CD4-positive, alpha-beta T cell treated with Interleukin-6 at 100 ng/mL for 8 hours (primary cell): Measurements from ENCODE around the gene SASH1.
"Not testable (repeated sequence)": the region's sequence is repeated elsewhere in the genome, so short reads cannot be mapped to it uniquely, and the experiment has no call there.

Experiments
- DNase-seq: peaks from one replicate; pipeline ENCODE4 v3.0.0-alpha.2; 2020; ENCODE audit warnings: mixed read lengths, low spot score

SASH1 gene

GRCh38 chr6:148328876-148329555 is 13.6 kb upstream of the SASH1 start:
- no peak for DNase-seq

DNA sequence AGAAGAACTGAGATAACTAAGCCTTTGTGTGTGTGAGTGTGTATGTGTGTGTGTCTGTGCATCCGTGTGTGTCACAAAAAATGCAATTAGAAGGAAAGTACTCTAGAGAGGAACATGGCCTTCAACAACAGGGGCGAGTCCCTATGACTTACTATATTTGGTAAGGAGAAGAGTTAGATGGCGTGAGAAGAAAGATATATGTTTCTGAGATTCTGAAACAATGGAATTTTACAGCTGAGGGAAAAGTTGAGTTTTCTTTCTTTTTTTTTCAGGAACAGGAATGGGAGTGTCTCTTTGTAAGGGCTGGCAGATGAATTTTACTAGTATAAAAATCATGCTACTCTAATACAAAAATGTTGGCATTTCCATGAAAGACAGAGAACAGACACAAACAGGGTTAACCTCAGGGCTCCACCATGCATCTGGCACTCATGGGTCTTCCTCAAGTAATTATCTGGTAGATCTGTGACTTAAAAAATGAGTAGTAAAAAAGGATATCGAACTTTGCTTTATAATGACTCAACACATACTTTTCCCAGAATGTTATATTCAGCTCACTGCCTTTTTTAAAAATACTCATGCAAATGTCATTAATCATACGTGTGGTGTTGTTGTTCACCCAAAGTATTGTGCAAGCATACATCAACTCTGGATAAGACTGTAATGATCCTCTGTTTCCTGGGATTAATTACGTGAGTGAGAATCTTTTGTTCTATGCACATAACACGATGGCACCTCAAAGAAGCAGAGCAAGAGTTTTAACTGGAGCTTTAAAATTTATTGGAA is 12.8 kb upstream of the SASH1 start:
- no peak for DNase-seq

DNA sequence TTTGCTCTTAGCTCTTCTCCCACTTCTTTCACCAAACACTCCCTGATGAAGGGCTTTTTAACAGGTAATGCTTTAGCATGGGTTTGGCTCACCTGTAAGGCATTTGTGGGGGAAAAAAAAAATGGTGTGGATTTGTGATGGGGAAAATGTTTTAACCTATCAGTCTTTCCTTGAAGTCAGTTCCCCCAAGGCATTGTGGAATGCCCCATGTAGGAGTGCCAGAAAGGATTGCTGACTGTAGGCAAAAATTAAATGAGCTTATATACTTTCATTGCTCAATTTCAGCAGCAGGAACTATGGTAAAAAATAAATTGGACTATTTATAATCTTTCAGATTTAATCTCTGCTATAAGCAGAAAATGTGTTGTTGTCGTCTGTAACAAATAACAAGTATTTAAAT is 10.6 kb upstream of the SASH1 start:
- DNase-seq: no peak

GRCh38 chr6:148336901-148337300 is 5.7 kb upstream of the SASH1 start:
- DNase-seq: no peak

DNA sequence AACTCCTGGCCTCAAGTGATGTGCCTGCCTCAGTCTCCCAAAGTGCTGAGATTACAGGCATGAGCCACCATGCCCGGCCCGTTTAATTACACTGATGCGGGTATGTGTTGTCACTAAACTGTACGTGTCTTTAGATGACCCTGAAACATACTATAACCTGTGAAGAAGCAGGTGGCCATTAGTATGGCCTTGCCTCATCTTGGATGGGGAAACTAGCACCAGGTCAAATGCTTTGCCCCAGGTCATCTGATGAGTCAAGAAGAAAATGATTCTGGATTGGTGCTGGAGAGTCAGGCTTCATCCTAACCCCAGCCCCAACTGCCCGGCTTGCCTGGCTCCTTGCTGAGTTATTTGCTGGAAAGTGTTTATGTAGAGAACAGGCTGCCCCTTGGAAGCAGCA is 2.9 kb upstream of the SASH1 start:
- DNase-seq: no peak

- DNase-seq: no peak
Measured at GRCh38 chr6:148340586-148341297, 1.9 kb upstream of the SASH1 start.

- DNase-seq: no peak
Measured at GRCh38 chr6:148342100-148342349, 613 bp upstream of the SASH1 start.

DNA sequence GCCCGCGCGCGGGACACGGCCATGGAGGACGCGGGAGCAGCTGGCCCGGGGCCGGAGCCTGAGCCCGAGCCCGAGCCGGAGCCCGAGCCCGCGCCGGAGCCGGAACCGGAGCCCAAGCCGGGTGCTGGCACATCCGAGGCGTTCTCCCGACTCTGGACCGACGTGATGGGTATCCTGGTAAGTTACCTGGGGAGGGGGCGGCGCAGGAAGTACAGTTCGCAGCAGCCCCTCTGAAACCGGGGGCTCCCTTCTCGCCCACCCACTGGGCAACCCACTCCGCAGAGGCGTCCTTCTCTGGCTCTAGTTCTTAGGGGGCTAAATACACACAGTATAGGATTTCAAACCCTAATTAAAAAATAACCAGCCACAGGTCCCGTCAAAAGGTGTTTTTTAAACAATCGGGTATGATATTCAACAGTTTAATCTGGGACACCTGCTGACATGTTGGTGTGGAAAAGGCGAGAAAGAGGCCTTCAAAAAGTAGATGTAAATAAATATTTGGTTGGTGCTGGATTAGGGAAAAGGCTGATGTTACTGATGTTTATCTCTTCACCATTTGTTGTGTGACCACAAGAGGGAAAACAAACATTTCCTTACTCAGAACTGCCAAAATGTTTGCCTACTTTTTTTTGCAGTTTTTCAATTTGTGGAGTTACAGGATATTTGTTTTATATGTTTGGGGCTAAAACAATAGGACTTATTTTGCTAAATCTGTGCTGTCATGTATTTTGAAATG is 577 bp downstream of the SASH1 start:
- no peak for DNase-seq

DNA sequence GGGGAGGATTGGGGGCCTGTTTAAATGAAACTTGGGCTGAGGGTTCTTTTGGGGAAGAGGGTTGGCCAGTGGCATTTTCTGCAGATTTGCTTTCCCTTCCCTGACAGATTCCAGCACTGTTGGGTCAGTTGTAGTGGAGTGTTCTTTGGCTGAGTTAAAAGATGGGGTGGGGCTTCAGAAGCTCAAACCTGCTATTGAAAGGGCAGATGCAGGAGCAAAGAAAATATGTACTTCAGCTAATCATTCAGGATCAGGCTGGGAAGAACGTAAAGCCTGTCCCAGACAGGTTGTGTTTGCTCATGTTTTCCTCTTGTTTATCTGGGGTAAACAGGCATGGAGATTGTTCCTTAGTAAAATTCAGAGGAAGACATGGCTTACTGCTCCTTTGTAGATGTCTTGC is 2.5 kb downstream of the SASH1 start:
- DNase-seq: no peak

DNA sequence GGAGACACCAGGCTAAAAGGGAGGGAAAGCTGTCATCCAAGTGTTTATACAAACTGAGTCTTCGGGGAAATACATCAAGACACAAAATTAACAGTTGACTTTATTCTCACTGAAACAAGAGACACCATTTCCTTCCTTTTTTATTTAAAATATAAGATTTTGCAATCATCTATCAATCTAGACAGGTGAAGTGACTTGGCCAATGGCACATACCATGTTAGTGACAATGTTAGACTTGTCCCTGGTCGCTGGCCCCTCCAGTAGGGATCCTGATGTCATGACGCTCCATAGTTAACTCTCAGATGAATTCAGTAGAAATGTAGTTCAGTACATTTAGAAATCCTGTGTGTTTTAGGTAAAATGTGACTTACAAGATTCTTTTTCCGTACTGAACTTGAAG is 2.9 kb downstream of the SASH1 start:
- no peak for DNase-seq

GRCh38 chr6:148346681-148347440 is 4.2 kb downstream of the SASH1 start:
- DNase-seq: no peak

DNA sequence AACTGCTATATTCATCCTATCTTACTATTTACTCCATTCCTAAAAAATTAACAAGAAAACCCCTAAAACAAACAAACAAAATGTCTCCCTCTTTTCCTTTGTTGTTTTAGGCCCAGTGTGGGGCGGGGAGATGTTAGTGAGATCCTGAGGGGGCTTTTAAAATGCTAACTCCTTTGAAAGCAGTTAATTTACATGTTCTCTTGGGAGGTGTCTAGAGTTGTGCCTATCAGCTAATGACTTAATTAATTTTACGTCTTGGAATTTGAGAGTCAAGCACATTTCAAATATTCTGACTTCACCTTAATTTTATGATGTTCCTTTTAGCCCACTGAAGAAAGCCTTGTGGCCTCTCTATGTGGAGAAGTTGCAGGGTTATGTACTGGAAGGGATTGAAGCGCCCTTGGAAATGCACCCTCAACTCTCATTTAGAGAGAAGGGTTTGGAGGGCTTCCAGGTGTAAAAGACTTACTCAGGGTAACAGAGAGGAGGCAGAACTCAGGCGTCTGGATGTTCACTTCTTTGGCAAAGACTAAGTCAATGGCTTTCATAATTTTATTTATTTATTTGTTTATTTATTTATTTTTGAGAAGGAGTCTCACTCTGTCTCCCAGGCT is 4.9 kb downstream of the SASH1 start:
- DNase-seq: no peak

- DNase-seq: no peak
Measured at GRCh38 chr6:148348335-148348734, 5.7 kb downstream of the SASH1 start.

DNA sequence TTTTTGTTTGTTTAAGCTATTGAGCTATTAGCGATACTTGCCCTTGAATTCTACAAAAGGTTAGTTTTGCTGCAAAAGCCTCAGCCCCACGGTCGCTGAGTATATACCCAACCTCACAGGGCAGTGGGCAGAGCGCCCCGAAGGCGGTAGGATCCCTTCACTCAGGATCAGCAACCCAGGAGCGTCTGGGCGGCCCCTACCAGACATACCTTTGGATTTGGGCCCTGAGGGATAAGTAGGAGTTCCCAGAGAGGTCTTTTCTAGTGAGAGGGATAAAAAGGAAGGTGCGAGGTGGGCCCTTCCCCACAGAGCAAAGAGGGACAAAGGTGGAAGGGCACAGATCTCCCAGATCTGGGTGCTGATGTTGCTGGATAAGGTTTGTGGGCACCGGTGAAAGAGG is 6.1 kb downstream of the SASH1 start:
- no peak for DNase-seq

DNA sequence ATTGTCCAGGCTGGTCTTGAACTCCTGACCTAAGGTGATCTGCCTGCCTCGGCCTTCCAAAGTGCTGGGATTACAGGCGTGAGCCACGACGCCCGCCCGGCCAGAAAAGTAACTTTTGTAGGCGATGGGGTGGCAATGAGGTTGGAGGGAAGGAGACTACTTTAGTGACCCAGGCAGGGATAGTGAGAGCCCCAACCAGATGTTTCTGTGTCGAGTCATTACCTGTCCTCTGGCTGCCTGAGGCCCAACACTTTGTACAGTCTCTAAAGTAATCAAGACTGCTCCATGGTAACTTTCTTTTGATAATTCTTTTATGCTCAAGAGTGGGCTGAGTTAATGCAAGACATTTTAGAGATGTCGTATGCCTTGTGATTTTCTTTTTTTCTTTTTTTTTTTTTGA is 6.8 kb downstream of the SASH1 start:
- no peak for DNase-seq

DNA sequence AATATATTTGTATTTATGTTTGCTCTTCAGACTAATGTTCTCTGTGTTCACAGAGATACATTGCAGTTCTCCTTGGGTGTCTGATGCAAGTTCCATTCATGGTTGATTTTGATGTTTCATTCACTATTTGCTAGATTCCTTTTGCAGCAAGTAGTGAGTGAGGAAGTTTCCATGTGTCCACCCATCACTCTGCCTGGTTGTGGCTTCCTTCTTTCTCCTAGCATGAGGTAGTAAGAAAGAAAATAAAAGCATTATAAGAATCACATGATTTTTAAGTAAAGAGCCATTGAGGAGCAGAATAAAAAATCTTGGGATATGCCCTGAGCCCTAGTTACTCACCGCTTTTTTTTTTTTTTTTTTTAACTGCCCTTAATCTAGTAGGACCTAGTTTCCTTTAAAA is 8.7 kb downstream of the SASH1 start:
- no peak for DNase-seq

DNA sequence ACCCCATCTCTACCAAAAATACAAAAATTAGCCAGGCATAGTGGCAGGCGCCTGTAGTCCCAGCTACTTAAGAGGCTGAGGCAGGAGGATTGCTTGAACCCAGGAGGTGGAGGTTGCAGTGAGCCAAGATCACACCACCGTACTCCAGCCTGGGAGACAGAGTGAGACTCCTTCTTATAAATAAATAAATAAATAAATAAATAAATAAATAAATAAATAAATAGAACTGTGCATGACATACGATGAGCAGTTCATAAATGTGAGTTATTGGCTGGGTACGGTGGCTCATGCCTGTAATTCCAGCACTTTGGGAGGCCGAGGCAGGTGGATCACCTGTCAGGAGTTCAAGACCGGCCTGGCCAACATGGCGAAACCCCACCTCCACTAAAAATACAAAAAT is 9.8 kb downstream of the SASH1 start:
- DNase-seq: not testable (repeated sequence)

GRCh38 chr6:148358196-148358785 is 15.7 kb downstream of the SASH1 start:
- no peak for DNase-seq

DNA sequence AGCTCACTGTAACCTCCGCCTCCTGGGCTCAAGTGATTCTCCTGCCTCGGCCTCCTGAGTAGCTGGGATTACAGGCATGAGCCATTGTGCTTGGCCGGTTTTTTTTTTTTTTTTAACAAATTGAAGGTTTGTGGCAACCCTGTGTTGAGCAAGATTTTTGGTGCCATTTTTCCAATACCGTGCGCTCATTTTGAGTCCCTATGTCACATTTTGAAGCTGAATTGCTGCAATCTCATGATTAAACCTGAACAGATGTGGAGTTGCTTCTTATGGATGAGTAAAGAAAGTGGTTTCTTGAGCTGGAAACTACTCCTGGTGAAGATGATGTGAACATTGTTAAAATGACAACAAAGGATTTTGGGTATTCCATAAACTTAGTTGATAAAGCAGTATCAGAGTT is 16.6 kb downstream of the SASH1 start:
- DNase-seq: no peak

DNA sequence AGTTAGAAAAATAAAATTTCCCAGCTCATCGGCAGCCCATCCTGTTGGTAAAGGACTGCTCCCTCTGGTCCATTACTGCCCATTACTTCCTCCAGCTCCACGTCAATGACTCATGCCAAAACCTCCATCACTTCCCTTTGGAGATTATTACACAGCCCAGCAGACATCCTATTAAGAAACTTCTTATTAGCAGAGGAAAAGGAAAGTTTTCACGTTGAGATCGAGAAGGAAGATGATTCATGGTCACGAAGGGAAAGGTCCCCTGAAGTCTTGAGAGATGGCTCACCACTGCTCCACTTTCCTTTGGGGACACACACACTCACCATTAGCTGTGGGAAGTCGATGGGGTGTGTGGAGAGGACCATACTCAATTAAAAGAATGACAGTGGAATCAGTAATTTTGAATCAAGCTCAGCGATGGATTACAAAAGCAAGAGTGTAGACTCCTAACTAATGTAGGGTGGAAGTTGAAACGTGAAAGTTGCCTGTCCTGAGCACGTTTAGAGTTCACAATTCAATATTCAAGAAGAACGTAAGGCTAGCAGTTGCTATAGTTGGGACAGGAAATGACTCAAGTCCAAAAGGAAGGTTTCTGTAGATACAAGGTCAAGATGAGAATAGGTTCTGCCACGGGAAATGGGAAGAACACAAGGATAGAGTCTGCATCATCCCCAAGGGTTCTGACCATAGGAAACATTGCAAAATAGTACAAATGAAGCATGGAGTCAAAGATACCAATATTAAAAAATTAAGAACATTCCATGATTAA is 21.6 kb downstream of the SASH1 start:
- no peak for DNase-seq
